ENCODE data around the gene PMPCB.

PMPCB gene

DNA sequence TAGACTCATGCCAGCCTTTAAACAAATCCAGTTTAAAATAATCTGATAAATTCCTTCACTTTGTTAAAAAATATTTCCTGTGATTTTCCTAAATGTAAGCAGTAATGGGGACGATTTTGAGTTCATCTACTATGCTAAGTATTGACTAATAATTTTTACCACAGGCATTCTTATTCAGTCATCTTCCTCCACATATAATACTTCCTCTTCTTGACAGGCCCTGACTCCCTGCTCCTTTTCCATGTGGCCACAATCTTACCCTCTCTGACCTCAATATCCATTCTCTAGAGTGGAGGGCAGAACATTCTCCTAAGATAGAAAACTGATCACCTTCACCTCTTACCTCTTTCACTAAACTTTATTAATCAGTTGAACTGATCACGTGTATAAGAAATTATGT, 39.5 kb downstream of the PMPCB start:
- DNase-seq: no peak

DNA sequence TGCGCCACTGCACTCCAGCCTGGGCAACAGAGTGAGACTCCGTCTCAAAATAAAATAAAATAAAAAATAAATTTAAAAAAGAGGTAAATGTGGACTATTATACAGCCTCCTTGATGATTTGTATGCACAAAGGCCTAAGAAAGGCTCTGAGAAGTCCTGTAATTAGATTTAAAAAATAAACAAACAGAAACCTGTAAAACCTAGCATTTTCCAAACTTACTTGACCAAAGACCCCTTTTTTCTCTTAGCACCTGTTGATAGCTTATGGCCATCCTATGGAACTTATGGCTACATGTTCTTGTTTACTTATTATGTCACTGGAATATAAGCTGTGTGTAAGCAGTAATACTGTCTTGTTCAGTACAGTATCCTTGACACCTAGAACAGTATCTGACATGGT, 41.6 kb downstream of the PMPCB start:
- DNase-seq: no peak

DNA sequence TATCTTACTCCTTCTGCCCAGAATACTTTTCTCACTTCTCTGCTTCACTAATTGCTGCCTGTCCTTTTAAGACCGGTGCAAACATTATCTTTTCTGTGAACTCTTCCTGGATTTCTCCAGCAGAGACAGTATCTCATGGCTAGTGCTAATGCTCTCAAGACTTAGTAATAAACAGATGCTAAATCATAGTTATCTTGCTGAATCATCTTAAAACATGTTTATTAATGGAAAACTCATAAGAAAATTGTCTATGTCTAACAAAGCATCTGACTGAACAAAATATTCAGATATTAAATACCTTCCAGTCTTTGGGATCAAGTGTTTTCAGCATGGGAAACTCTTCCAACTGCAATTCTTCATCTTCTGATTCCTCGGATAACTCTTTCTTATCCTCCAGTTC, 44.2 kb downstream of the PMPCB start:
- no peak for DNase-seq

DNA sequence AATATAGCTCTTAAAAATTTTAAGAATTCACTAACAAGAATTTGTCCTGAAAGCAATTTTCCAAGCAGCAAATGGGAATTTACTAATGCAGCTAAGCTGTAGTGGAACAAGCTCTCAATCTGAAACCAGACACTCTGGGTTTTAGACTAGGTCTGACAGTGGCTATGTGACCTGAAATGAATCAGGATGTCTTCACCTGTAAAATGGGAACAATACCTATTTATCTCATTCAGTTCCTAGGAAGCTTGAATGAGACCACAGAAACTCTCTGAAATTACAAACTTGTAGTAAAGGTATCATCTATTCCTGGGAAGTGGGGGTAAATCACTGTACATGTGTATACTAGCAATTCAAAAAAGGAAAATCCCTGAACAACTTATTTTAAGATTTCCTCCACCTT, 46.1 kb downstream of the PMPCB start:
- DNase-seq: no peak

DNA sequence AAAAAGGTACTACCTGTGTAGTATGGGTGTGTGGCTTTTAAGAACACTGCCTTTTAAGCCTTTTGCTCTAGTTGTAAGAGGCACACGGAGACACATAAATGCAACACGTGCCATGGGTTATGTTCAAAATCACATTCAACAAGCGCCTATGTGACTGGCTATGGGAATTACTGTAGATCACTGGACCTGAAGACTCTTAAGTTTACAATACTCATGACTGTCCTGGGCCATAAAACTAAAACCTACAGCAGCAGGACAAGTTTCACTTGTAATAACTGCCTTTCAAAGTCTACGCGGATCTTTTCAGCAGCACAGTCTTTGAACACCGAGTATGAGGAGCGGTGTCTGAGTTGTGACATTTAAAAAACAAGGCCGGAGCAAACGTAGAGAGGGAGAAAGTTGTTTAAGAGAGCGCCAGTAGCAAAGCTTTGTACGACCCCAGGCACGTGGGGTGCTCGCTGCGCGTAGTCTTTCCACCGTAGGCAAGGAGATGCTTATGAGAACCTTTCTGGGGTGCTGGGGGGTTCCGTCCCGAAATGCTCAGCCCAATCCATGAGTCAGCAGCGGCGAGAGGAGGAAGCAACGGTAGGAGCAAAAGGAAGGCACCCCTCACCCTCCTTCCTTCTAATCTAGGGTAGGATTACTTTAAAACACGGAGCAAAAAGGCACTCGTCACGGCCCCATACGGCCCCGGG, 46.7 kb downstream of the PMPCB start:
- DNase-seq: no peak

DNA sequence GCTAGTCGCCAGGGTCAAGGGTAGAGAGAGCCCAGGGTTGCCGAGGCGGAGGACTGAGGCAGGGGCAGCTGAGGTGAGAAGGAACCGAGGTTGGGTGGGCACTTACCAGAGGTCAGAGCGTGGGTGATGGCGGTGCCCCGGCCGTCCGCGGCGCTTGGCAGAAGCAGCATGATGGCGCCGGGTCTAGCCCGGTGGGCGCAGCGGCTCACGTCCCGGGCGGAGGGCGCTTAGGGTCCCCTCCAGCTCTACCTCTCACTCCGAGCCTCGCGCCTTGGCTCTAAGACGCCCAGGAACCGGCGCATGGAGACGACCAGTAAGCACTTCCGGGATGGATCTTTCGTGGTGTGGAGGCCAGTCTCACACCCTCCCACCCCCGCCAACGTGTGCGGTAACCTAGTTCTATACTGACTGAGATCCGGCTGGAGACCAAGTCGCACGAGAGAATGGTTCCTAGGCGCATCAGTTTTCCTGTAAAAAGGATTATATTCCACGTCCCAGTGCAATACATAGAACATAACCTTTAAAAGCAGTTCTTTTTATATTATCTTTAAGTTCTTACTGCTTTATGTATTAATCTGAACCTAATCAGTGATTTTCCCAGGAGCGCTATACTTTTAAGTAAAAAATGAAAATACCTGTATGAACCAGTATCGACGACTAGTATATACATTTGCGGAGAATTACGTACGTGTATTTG, 47.4 kb downstream of the PMPCB start, which contains the start of gene DNAJC2:
TSS of gene DNAJC2 (minus strand) at position 315 of the 697 bp plus-strand sequence. CDS start at position 170, 145 bp downstream.
- DNase-seq: peak; percentile 89

DNA sequence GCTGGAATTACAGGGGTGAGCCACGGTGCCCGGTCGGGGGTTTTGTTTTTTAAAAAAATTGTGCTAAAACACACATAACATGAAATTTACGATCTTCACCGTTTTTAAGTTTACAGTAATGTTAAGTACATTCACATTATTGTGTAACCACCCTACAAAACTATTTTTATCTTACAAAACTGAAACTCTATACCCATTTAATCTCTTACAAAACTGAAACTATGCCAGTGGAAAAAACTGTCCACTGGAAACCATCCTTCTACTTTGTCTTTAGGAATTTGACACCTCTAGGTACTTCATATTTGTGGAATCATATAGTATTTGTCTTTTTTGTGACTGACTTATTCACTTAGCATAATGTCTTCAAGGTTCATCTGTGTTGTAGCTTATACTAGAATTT, 49.2 kb downstream of the PMPCB start:
- DNase-seq: no peak

DNA sequence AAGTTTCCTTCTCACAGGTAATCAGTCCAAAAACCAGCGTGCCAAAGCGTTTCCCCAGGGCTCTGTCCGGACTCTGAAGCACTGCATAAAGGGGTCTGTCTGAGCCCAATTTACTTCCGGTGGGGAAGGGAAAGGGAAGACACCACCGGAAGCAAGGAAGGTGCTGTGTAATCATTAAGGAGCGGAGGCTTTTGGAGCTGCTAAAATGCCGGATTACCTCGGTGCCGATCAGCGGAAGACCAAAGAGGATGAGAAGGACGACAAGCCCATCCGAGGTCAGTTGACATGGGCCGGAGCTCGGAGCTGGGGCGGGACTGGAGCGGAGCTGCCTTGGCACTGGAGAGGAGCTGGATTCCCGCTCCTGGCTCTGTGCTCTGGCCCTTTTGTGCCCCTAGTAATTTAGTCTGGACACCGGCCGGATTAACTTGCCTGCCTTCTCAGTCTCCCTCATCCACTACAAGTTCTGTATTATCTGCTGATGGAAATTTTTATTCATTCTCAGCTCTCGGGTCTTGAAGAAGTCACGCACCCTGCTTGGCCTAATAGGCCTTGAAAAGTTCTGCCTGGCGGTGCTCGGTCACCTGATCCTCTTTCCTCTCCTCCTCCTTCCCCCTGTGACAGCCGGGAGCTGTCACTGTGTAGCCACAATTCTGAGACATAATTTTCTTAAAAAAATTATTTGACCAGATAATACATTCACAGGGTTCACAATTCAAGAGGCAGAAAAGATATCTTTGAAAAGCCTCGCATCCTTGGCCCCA, 50.5 kb downstream of the PMPCB start, which contains the start of gene PSMC2:
TSS of gene PSMC2 (plus strand) at position 137 of the 761 bp plus-strand sequence. CDS start at position 206, 69 bp downstream.
- peak; percentile 83 for DNase-seq

DNA sequence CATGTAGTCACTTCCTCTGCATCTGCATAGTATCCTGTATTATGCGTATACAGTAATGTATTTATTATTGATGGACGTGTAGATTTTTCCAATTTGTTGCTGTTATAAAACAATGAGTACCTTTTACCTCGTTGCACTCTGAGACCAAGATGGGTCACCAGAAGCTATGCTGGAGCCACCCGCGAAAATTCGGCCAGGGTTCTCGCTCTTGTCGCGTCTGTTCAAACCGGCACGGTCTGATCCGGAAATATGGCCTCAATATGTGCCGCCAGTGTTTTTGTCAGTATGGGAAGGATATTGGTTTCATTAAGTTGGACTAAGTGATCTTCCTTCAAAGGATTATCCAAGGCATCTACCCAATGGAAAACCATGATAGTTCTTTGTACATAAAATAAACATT, 51.2 kb downstream of the PMPCB start:
- DNase-seq: no peak

DNA sequence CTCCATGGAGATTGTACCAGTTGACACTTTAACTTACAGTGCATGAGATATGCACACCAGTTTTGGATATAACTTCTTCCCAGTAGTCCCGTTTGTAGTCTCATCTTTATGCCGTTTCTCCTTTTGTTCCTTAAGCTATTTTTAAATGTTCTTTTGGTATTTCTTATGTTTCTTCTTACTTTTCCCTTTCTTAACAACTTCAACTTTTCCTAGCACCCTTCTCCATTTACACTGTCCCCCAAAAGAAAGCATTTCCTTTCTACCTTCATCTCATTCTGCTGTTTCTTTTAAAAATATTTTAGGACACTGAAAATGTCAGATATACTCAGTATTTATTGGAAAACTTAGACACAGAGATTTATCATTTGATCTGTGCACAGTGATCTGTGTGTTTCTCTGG, 51.7 kb downstream of the PMPCB start:
- DNase-seq: no peak

DNA sequence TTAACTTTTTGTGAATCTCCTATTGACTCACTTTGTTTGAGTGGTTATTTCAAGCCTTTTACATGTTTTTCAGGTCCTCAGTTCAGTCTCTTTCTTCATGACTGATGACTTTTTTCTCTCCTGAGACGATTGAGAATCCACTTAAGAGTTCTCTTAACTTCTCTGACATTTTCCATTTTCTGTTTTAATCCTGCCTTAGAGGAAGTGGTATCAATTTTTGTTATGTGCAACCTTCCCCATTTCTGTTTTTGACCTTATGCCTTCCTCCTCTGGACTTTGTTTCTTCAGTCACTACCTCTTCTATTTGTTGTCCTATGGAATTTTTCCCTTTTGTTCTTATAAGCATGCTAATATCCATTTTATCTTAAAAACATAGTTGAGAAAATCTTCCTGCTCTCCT, 52.6 kb downstream of the PMPCB start:
- DNase-seq: no peak

All from NCI-H2029 (cell line).